Stimulated activated naive CD4-positive, alpha-beta T cell (primary cell): ENCODE results near the gene ARVCF.

Experiments used
- DNase-seq, 6 experiments: peaks; one replicate each; lab custom pipeline; 2025; lab: John Stamatoyannopoulos, UW

The ARVCF gene

DNA sequence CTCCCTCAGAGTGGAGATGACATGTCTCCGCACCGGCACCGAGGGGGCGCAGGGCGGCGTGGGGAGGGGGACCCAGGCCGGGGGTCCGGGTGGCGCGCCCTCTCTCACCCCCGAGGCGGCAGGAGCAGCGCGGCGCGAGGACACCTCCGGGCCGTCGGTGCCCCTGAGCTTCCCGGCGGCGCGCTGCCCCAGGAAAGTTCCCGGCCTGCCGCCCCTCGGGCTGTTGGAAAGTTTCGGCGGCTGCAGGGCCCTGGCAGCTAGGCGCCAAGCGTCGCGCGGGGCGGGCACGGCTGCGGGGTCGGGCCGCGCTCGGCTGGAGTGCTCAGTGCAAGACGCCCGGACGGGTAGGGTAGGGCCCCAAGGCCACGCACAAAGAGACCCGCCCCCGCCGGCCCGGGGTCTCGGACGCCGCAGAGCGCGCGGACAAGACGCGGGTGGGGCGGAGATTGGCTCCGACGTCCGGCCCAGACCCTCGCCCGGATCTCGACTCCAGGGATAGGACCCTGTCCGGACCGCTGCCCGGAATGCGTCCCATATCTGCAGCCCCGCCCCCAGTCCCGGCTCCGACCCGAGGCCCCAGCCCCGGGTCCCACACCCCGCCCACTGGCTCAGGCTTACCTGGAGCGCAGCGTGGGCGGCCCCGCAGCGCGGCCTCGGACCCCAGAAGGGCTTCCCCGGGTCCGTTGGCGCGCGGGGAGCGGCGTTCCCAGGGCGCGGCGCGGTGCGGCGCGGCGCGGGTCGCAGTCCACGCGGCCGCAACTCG lies 471 bp downstream of the ARVCF start:
- DNase-seq: peak in 3 of 6 experiments; percentile 39 to 51 (median 50)

DNA sequence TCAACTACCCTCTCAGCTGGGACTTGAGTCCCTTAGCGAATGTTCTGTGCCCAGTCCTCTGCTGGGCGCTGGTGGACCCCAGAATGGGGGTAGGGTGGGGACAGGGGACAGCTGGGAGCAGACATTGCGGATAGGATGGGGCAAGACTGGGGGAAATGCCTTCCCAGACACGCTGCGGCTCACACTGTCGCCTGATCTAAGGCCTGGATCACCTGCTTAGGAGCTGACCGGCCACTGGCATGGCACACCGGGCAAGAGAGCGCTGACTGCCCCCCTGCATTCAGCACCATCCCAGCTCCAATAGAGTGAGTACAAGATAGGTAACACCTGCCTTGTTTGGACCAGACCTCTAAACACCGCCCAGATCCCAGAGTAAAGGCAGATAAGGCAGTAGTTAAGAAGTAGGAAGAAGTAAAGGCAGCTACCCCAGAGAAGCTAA lies 1.4 kb downstream of the ARVCF start:
- no peak for DNase-seq

DNA sequence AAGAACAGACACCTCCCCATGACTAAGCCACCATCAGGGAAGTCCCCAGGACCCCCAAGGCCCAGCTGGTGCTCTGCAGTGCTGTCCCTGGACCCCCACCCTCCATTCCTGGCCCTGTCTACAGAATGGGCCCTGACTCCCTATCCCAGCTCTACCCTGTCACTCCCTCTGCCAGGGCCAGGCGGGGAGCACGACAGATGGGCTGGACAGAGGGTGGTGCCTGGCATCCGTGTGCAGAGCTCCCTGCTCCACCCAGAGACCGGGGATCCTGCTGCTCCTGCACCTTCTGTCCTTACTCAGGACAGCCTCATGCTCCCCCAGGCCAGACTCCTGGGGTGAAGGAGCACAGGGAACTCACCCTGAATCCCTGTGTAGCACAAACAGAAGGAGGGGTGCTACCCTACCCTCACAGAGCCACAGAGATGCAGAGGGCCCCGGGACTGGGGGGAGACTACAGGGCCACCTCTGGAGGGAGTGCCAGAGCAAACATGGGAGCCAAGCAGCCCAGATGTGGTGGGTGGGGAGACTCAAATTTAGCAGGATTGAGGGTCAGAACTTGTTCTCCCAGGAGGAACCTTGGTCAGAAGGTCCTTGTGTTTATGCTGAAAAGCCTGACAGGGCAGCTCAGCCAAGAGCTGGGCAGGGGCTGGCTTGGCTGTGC lies 2.0 kb downstream of the ARVCF start:
- no peak for DNase-seq

DNA sequence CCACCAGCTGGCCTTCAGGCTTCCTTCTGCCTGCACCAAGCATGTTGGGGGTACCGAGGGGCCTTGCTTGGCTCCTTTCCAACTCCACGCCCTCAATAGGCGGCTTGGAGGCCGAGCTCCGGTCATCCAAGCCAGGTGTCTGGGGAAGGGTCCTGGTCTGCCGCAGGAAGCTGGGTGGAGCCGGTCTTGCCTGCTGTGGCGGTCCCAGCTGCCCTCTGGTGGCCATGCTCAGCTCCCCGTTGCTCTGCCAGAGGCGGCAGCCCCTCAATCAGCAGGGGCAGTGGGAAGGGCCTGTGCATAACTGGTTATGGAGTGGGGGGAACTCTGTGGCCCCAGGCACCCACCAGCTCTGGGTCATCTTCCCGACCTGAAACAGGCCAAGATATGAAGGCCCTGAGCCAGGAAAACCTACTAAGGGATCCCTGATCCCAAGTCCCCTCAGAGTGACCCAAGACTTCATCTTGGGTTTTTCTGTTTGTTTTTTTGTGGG lies 3.2 kb downstream of the ARVCF start:
- DNase-seq: peak in 2 of 6 experiments; percentile 5 to 21

DNA sequence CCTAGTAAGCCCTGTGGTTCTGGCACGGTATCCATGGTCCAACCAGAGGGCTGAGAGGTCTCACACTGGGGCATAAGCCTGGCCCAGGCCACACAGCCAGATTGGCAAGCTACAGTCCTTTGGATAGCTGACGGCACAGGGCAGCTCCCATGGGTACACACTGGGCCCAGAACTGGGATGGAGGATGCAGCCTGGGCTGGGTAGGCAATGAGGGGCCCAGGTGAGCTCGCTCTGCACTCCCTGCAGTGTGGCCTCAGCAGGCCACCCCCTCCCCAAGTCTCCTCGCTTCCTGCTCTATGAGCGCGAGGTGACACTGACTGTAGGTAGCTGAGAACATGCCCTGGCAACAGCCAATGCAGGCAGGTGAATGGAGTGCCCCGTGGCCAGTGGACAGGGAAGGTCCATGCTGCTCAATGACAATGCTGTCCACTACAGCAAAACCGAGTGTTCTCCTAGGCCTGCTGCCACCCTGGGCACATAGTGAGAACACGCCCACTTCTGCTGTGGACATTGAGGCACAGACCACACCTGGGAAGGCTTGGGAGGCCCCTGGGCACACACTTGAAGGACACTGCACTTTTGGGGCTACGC lies 3.8 kb downstream of the ARVCF start:
- DNase-seq: no peak

DNA sequence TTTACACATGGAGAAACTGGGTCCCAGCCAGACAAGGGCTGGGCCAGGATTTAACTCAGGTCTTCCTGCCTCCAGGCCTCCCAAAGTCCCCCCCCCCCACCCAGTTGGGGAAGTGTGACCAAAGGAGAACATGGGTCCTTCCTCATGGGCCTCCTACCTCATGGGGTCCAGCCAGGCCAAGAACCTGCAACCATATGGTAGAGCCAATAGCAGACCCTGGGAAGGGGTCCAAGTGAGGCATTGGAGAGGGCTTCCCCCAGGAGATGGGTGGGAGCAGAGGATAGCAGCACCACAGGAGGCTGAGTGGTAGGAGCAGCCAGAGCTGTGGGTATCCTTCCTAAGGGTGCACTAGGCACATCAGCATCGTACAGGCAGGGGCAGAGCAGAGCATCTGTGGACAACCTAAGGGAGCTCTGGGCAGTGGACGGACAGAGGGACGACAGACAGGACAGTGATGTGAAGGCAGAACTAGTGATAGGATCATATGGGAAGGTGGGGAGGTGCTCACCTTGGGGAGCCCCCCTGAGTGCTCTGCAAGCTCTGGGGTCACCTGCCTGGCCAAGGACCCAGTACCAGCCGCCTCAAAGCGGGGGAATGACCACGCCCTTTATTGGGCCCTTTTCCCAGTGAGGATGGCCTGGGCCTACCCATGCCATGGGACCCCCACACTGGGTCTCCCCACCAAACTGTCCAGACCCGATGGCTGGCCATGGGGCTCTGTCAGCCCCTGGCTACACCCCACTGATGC lies 4.5 kb downstream of the ARVCF start:
- DNase-seq: no peak

DNA sequence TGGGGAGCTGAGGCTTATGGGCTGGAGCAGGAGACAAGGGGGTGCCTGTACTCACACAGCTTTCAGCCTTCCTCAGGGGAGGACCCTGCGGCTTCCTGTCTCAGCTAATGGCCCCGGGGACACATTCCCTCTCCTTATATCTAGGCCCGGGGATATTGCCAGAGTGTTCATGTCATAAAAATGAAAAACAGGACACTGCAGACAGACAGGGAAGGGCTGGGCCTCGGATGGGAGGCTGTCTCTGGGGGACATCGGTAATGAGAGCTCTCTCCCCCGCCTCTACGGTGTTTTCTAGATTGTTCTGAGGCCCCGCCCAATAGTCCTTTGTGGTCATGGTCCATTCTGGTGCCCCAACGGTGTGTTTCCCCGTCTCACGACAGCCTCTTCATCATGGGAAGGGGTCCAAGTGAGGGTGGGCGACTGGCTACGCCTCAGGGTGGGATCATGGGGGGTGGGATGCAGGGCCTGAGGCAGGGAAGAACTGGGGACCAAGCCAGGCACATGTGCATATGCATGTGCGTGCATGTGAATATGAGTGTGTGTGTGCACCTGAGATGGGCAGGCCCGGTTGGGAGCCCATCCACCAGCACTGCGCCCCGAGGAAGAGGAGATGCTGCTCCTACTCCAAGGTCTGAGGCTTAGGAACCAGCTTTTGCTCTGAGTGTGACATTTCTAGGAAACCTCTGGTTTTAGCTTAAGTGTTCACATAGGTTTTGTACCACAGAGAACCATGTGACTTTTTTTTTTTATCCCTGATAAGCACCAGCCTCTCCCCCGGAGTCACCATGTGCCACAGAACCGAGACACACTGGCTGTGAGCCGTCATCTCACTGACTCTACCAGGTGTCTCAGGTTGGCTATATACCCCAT lies 5.3 kb downstream of the ARVCF start:
- no peak for DNase-seq

DNA sequence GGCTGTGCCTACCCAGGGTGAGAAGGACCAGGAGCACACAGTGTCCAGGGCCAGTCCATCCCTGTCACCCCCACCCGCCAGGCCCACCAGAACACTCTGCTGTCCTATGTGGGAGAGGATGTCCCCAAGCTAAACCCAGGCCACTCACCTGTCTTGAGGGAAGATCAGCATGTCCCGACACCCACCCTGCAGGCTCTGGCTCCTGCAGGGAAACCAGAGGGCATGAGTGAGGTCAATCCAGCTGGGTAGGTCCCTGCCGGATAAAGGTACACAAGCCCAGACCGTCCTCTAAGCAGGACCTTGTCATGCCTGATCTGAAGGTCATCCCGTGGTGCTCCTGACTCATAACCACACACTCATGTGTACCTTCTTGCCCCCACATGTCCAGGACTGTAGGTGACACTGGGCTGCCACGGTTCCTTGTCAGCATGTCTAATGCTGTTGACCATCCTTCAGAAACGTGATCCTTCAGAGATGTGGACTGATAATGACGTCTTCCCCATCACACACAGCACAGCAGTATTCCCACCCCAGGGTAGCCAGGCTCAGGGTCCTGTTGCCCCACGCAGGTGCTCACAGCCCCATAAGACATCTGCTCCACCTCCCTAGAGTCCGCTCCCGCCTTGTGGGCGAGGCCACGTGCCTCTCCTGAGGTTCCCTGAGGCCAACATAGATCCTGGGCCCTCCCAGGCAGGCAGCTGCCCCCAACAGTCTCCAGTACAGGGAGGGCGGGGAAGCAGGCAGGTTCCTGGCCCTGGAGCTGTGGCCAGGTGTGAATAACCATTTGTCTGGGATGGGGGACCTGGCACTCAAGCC lies 6.1 kb downstream of the ARVCF start:
- no peak for DNase-seq

DNA sequence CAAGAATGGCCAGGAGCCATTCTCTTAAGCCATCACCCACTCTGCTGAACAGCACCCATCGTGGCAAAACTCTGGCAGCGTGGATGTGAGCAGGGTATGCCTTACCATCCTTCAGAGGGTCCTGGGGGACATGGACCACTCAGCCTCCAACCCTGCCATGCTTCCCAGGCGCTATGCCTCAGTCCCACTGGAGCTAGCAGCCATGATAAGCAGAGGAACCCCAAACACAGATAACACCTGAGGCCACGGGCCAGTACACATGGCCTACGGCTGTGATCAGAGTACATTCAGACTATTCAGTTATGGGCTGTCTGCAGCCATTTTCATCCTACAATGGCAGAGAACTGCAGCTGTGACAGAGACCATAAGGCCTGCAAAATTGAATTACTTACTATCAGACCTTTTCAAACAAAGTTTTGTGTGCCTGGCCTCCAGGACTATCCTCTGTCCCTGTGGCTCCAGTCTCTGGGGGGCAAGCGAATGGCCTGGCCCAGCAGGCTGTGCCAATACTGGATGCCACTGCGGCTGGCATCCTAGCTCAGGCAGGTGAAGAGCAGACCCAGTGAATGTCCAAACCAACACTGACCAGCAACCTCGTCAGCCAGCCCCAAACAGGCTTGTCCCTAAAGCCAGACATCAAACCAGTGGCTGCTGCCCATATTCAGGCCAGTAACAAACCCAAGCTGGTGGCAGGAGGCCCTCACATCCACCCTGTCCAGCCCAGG lies 6.9 kb downstream of the ARVCF start:
- no peak for DNase-seq

DNA sequence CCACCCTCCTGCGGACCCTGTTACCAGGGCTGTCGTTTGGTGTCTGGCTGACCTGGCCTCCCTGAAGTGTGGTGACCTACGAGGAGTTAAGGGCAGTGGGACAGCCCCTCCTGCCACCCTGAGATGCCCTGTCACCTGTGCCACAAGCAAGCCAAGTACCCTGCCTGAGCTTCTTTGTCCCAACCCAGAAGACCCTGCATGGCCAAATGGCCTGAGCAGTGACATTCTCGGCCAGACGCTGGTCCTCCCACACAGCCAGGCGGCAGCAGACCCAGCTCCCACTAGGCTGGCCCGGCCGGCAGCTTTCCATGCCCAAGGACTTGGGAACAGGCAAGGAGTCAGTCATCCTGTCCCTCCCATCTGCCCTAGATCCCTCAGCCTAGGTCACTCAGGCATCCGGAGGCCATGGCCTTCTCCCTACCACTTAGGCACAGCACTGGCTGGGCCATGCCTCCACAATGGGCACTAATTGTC lies 7.6 kb downstream of the ARVCF start:
- DNase-seq: no peak

DNA sequence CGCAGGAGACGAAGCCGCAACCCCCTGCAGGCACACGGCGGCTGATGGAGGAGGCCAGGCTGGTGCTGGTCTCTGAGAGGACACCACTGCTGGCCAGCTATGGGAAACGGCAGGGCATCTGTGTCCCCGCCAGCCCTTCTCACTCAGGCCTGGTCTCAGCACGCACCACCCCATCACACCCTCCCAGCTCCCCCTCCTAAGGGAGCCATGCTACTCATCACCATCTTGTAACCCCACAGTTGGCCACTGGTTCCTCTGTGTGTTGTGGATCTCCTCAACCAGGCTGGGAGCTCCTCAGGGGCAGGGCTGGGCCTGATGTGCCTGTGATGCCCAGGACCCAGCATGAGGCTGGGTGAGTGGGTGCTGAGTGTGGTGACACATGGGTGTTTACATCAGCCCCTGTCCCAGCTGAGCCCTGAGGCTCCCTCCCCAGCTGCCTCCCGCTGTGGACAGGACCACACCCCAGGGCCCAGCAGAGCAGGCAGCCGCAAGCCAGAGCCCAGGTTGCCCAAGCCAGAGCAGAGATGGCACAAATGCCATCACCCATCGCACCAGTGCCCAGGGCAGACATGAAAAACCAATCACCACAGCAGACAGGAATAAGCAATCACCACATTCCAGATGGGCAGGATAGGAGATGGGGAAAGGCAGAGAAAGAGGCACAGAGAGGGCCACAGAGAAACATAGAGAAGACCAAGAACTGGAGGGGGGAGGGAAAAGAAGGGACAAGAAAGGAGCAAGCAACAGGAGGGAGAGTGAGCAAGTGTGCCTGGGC lies 8.2 kb downstream of the ARVCF start:
- DNase-seq: no peak

DNA sequence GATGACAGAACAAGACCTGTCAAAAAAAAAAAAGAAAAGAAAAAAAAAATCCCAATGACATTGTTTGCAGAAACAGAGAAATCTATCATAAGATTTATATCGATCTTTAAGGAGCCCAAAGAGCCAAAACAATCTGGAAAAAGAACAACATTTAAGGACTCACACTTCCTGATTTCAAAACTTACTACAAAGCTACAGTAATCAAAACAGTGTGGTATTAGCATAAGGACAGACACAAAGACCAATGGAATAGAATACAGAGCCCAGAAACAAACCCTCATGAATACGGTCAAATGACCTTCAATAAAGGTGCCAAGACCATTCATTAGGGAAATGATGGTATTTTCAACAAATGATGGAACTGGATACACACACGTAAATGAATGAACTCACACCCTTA lies 12.2 kb downstream of the ARVCF start:
- no peak for DNase-seq

DNA sequence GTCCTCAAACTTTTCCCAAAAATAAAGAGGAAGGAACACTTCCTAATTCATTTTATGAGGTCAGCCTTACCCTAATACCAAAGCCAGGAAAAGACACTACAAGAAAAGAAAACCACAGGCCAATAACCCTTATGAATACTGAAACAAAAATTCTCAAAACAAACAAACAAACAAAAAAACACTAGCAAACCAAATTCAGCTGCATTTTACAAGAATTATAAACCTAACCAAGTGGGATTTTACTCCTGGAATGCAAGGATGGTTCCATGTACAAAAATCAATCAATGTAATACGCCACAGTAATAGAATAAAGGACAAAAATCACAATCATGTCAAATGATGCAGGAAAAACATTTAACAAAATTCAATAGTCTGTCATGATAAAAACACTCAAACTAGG lies 13.3 kb downstream of the ARVCF start:
- no peak for DNase-seq

DNA sequence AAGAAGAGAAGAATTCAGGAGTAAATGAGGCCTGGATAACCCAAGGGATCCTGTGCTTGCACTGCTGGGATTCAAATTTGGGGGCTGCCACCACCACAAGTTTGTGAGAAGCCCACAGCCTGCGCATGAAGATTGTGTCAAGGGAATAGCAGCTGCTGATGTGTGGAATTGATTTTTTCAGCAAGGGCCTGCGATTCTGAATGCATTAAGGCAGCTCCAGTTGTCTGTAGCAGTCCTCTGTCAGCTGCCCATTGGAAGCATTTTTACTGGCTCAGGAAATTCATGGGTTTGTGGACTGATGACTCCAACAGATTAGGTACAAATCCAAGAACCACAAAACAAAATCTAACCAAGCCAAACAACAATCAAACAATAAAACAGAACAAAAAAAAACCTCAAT lies 14.0 kb downstream of the ARVCF start:
- no peak for DNase-seq

DNA sequence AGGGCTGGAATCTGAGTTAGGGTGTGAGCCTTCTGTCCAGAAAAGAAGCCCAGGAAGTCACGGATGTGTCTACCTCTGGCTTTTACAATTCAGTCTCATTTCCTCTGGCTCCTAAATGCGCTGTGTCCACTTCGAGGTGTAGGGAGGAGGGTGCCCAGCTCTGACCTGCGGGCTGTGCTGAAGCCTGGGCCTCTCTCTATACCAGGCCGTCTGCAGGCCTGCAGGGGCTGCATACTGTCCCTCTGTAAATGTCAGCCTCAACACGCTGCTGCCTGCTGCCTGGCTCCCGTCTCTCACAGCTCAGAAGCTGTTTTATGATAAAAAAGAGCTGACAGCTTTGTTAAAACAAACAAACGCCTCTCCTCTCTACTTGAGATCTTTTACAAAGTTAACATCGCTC lies 14.5 kb downstream of the ARVCF start:
- no peak for DNase-seq

DNA sequence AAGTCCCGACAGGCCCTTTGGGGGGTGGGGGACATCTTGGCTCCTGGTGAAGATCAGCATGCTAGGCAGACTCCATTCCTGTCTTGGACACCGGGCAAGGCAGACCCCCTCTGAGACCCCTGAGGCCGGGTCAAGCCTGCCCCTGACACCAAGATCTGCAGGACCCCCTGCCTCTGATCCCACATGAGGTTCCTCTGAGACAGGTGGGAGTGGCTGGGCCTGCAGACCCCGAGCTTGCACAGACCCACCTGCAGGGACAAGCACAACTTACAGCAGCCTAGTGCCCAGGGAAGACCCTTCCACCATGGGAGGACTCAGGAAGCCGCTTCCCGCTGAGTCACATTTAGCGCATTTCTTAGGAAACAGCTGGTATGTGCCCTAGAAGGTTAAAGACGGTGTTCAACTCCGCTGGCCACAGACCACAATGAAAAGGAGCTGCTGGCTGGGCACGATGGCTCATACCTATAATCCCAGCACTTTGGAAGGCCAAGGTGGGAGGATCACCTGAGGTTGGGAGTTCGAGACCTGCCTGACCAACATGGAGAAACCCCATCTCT lies 15.5 kb downstream of the ARVCF start:
- DNase-seq: no peak

DNA sequence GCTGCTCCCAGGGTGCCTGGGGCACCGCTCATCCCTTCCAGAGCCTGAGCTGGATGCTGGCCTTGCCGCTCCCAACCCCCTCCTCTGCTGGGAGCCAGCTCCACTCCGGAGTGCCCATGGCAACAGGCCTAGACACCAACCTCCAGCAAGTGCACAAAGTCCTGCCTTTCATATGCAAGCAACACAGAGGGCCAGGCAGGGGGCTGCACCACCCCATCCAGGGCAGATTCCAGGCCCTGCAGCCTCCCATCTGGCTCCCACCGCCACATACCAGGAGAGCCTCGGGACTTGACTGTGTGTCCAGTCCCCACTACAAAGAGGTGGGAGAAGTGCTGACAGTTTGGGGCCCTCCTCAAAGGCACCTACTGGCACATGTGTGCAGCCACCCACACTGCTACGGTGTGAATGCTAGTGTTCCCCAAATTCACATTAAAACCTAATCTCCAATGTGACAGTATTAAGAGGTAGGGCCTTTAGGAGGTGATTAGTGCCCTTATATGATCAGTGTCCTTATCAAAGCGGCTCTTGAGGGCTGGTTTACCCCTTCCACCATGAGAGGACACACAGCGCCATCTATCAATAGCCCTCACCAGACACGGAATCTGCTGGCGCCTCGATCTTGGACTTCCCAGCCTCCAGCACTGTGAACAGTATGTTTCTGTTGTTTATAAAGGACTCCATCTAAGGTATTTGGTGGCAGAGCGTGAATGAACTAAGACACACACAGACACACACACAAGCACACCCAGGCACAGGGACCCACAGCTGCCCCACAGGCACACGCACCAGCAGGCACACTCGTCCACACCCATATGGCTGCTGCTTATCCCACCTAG lies 16.2 kb downstream of the ARVCF start:
- no peak for DNase-seq
